Fibroblast of skin of left biceps (primary cell): Measurements from ENCODE around the gene ZNF785.
A peak's percentile ranks its signal among the peaks of the same experiment; 100 is the strongest.
"Not testable (repeated sequence)": the region's sequence is repeated elsewhere in the genome, so short reads cannot be mapped to it uniquely, and the experiment has no call there.

ENCODE experiments used
- DNase-seq, 2 experiments: peaks; one replicate each; pipeline ENCODE4 v3.0.0-alpha.2; 2013; ENCODE audit warnings: low read depth in 2 of 2

Gene ZNF785

GRCh38 chr16:30539986-30540526, 45.4 kb downstream of the ZNF785 start:
- not testable (repeated sequence) for DNase-seq

GRCh38 chr16:30539000-30539964, 46.2 kb downstream of the ZNF785 start:
- DNase-seq = no peak

GRCh38 chr16:30536391-30537024, 49.0 kb downstream of the ZNF785 start:
- DNase-seq = not testable (repeated sequence)

GRCh38 chr16:30535777-30536190, 49.7 kb downstream of the ZNF785 start:
- DNase-seq = peak in 1 of 2 experiments; percentile 31

- DNase-seq = no peak
These were observed 50.3 kb downstream of the ZNF785 start for GRCh38 chr16:30535106-30535776.

- peak; percentile 47 to 50 for DNase-seq
These were observed 51.0 kb downstream of the ZNF785 start, which contains the start of gene ZNF747 for GRCh38 chr16:30534368-30535105. TSS of gene ZNF747 (minus strand) at chr16:30534858. CDS start at chr16:30534679, 179 bp downstream.

- no peak for DNase-seq
These were observed 51.6 kb downstream of the ZNF785 start for GRCh38 chr16:30533748-30534367.

GRCh38 chr16:30533146-30533522, 52.4 kb downstream of the ZNF785 start:
- no peak for DNase-seq

GRCh38 chr16:30532285-30533145, 53.0 kb downstream of the ZNF785 start:
- DNase-seq = no peak
